MM.1S (cell line): ENCODE measurements around the gene PIEZO2.

Experiments
- EZH2phosphoT487 ChIP-seq: fragments of 300-600 bp; sonication (generic); IDR thresholded peaks from 2 replicates; pipeline ENCODE4 v1.6.1; 2018; ENCODE audit warnings: antibody characterized with exemption, low read length
- TF ChIP-seq, protein P1 (sequence below): fragments of 300-600 bp; sonication (generic); IDR thresholded peaks from 2 replicates; pipeline ENCODE4 v1.5.1; 2016; ENCODE audit warnings: antibody characterized with exemption, low read length, mixed read lengths

DNA sequence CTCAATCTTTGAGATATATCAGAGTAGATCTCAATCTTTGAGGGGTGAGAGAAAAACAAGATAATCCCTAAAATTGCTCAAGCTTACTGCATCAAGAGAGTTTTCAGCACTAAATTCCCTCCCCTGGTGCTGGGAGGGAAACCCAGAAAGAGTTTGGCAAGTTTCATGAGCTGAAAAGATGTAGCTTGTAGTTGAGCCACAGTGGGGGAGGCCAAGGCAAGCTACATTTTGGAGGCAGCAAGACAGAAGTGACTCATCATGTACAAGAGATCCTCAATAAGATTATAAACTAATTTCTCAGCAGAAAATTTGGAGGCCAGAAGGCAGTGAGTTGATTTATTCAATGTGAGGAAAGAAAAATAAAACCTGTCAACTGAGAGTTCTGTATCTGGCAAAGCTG lies 308.2 kb downstream of the PIEZO2 start:
- TF ChIP-seq, protein P1, sequence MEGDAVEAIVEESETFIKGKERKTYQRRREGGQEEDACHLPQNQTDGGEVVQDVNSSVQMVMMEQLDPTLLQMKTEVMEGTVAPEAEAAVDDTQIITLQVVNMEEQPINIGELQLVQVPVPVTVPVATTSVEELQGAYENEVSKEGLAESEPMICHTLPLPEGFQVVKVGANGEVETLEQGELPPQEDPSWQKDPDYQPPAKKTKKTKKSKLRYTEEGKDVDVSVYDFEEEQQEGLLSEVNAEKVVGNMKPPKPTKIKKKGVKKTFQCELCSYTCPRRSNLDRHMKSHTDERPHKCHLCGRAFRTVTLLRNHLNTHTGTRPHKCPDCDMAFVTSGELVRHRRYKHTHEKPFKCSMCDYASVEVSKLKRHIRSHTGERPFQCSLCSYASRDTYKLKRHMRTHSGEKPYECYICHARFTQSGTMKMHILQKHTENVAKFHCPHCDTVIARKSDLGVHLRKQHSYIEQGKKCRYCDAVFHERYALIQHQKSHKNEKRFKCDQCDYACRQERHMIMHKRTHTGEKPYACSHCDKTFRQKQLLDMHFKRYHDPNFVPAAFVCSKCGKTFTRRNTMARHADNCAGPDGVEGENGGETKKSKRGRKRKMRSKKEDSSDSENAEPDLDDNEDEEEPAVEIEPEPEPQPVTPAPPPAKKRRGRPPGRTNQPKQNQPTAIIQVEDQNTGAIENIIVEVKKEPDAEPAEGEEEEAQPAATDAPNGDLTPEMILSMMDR, result no peak
- TF ChIP-seq EZH2phosphoT487, result no peak
